Tibial nerve (tissue), 4 donors: ENCODE results near the gene MADD.

Experiments
- EP300 ChIP-seq, 2 donors: sonication (generic); formaldehyde crosslinking; IDR thresholded peaks; one replicate each; pipeline ENCODE4 v1.6.1; 2017; ENCODE audit warnings: antibody characterized with exemption in 2 of 2, mild to moderate bottlenecking in 1 of 2
- POLR2A ChIP-seq, 2 donors: fragments of 450-650 bp; IDR thresholded peaks; one replicate each; pipeline ENCODE4 v1.6.1; 2017; ENCODE audit warnings: antibody characterized with exemption in 2 of 2, mild to moderate bottlenecking in 2 of 2, moderate library complexity in 2 of 2
- TF ChIP-seq, protein P1 (sequence below), 5 experiments: fragments of 200-600 bp in 3 of 5; fragments of 450-650 bp in 2 of 5; sonication (generic) in 3 of 5; IDR thresholded peaks; one replicate each; pipeline ENCODE4 v1.5.1; 2016 to 2019; ENCODE audit warnings: antibody characterized with exemption in 5 of 5, mild to moderate bottlenecking in 3 of 5, moderate library complexity in 2 of 5

DNA sequence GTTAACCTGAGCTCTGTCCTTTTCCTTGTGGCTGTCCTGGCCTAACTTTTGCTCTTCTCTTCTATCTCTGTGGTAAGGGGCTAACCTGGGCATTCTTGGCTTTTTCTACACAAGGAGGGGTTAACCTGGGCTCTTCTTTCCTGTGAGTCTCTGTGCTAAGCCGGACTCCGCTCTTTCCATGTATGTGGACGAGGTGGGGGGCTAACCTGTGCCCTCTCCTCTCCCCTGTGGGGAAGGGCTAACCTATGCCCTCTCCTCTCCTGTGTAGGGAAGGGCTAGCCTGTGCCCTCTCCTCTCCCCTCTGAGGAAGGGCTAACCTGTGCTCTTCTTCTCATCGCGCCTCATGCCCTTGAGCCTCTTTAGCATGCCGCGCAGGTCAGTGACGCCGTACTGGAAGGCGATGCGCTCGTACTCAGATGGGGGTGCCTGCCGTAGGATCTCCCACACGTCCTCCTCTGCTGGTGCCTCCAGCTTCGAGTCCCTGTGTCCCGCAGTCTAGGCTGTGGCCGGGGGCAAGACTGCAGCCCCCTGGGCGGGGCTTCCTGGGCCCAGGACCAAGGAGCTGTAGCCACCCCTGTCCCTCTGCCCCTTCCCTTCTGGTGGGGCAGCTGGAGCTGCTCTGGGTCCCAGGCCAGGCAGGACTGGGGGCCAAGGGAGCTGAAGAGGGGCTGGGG is 76.1 kb downstream of the MADD start:
- TF ChIP-seq POLR2A (IDR thresholded peaks at IDR 0.05) (no peak), EP300 (IDR thresholded peaks at IDR 0.05) (no peak)
- TF ChIP-seq, protein P1, sequence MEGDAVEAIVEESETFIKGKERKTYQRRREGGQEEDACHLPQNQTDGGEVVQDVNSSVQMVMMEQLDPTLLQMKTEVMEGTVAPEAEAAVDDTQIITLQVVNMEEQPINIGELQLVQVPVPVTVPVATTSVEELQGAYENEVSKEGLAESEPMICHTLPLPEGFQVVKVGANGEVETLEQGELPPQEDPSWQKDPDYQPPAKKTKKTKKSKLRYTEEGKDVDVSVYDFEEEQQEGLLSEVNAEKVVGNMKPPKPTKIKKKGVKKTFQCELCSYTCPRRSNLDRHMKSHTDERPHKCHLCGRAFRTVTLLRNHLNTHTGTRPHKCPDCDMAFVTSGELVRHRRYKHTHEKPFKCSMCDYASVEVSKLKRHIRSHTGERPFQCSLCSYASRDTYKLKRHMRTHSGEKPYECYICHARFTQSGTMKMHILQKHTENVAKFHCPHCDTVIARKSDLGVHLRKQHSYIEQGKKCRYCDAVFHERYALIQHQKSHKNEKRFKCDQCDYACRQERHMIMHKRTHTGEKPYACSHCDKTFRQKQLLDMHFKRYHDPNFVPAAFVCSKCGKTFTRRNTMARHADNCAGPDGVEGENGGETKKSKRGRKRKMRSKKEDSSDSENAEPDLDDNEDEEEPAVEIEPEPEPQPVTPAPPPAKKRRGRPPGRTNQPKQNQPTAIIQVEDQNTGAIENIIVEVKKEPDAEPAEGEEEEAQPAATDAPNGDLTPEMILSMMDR (IDR thresholded peaks at IDR 0.05) = no peak
